ENCODE measurements around the gene MAIP1.

The MAIP1 gene

GRCh38 chr2:199994371-199994770 lies 39.0 kb downstream of the MAIP1 start:
- DNase-seq, result no peak

DNA sequence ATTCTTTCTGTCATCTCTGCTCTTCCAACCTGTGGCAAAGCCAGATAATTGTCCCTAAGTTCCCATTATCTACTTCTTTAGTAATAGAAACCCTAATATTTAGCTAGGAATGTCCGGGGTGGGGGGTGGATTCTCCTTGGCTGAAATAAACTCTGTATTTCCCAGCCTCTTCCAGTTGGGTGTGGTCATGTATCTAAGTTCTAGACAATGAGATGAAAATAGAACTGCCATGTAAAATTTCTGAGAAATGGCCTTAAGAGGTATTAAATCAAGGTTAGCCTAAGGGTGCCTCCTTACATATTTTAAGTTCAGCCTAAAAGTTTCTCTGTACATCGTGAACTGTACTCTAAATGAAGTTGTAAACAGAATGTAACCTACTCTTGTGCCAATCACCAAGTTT lies 39.5 kb downstream of the MAIP1 start:
- DNase-seq, result no peak

- no peak for DNase-seq
These were observed 41.9 kb downstream of the MAIP1 start for GRCh38 chr2:199997296-199997695.

- DNase-seq, result no peak
These were observed 43.8 kb downstream of the MAIP1 start for GRCh38 chr2:199999166-199999565.

DNA sequence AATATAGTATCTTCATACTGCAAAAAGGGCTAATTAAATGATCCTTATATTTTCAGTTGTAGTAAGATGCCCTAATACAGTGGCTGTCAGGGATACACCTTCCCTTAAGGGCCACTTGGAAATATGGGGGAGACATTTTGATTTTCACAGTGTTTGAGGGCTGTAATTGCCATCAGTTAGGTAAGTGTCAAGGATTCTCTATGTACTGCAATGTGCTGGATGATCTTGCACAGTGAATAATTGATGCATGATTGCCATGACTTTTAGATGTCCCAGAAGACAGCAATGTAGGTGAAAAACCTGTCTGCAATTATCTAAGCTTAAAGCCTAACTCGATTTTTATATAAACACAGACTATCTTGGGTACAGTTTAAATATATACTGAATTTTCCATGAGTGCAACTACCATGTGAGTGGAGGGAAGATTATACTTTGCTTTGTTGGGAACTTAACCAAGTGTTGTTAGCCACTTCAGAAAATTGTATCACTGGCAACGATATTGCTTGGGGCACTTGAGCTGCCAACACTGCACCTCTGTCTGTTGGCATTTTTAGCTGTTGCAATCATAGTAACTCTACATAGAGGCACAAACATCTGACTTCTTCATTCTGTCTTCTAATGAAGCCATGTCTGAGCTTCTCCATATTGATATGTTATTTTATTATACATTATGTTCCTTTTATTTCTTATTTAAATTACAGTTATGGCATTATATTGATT lies 45.2 kb downstream of the MAIP1 start:
- DNase-seq, result no peak

DNA sequence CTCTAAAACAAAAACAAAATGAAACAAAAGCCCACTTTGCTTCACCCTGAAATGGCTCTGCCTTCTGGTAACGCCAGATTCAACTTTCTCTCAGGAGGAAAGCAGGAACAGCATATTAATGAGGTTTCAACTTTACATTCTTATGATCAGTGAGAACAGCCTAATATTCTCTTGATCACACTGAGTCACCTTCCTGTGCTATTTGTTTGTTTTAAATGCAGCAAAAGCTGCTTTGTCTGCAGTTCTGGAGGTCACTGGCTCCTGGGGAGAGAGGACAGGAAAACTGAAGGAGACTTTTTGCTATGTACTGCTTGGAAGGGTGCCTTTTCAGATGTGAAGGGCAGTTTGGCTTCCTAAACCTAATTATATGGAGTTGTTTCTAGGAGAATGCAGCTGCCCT lies 48.1 kb downstream of the MAIP1 start:
- DNase-seq, result no peak

GRCh38 chr2:200005675-200006074 lies 50.3 kb downstream of the MAIP1 start:
- DNase-seq, result no peak

- DNase-seq, result no peak
These were observed 51.9 kb downstream of the MAIP1 start for GRCh38 chr2:200007306-200007705.

DNA sequence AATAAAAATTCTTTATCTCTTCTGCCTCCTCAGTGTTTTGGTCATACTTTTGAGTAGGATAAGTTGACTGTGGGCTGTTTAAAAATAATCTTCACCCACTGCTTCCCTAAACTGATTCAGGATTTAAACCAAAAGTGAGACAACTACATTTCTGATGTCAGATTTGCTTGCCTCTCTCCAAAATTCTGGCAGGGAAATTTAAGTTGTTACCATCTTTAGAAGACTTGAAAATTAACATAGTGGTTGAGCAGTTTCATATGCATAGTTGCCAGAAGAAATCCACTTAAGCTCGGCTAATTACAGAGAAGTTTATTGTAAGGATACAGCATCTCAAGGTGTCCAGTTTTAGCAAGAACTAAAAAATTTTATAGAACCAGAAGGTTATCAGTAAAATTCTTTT lies 57.0 kb downstream of the MAIP1 start:
- no peak for DNase-seq

Measured in CD4-positive, alpha-beta T cell treated with Interleukin-15 for 1 hour (primary cell).